ENCODE results near the gene CSTF2T. TPM values are rescaled to one million over a fixed set of nuclear protein-coding genes. Genes with fewer than 3 reads are reported as not detected.

CSTF2T gene
- total and polyA plus RNA-seq, 2 donors (not counting 1 experiment from before 2014, with no cell fraction given) = 4.5 to 36.4 TPM

DNA sequence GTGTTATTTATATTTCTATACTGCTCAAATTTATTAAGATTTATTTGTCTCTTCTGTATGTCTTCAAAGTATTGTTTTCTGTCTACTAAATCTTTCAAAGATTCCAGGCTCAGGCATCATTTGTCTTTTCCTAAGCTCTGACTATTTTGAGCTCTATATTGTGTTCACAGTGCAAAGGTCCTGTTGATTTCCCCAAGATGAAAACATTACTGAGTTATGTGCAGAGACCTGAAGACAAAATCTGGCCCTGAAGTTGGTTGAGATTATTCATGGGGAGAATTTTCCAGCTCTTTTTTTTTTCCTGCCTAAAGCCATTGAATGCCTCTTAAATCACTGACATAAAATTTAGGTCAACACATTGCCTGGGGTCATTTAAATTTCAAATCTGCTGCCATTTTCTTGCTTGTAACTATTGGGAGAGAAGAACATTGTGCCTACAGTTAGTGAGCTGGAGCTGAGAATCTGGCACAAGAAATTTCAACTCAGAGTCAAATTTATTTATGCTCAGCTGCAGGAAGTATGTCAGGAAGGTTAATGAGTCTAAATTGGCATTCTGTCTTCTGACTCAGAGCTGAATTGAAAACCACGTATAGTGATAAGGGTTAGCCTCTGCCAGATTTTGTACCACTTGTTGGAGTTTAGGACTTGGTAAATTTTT is 31.6 kb downstream of the CSTF2T start:
- H2AFZ ChIP-seq (ENCODE audit: insufficient read depth, low read depth, low read length, poor library complexity, severe bottlenecking) = no peak overlapping the region
- DNase-seq (no peak), ATAC-seq (ENCODE audit: low read depth) (no peak)
- no peaks in the 10 kb centered on the region for H3K79me2 ChIP-seq (ENCODE audit: control insufficient read depth, insufficient read depth, low read length)
- intact Hi-C loops (cut with micrococcal nuclease) = no loop called here
- H3K4me1 Mint-ChIP-seq = no peaks in the 10 kb centered on the region
- H4K20me1 ChIP-seq (ENCODE audit: control insufficient read depth, insufficient read depth, low read length, poor library complexity, severe bottlenecking) = no peaks in the 10 kb centered on the region
- H3K4me1 ChIP-seq (ENCODE audit: control insufficient read depth in 2 of 2, insufficient read depth in 2 of 2, low read length in 2 of 2) = no peaks in the 10 kb centered on the region
- H3K27ac Mint-ChIP-seq = no peak overlapping the region
- WGBS (ENCODE audit: insufficient coverage) = 17% methylated on average over 1 of the region's 1 CpG
- no peak overlapping the region for H3K9ac ChIP-seq (ENCODE audit: low read length)
- TF ChIP-seq EZH2 (IDR thresholded peaks at IDR 0.05; ENCODE audit: borderline replicate concordance, insufficient read depth, low read depth, low read length, poor library complexity, severe bottlenecking) = no peak
- TF ChIP-seq, protein P1, sequence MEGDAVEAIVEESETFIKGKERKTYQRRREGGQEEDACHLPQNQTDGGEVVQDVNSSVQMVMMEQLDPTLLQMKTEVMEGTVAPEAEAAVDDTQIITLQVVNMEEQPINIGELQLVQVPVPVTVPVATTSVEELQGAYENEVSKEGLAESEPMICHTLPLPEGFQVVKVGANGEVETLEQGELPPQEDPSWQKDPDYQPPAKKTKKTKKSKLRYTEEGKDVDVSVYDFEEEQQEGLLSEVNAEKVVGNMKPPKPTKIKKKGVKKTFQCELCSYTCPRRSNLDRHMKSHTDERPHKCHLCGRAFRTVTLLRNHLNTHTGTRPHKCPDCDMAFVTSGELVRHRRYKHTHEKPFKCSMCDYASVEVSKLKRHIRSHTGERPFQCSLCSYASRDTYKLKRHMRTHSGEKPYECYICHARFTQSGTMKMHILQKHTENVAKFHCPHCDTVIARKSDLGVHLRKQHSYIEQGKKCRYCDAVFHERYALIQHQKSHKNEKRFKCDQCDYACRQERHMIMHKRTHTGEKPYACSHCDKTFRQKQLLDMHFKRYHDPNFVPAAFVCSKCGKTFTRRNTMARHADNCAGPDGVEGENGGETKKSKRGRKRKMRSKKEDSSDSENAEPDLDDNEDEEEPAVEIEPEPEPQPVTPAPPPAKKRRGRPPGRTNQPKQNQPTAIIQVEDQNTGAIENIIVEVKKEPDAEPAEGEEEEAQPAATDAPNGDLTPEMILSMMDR (IDR thresholded peaks at IDR 0.05) = no peak
- no peak overlapping the region for H3K4me3 ChIP-seq (ENCODE audit: control extremely low read depth in 1 of 5, extremely low read depth in 1 of 5, insufficient read depth in 1 of 5, low read depth in 2 of 5, low read length in 4 of 5)
- no peaks in the 10 kb centered on the region for H3K9me3 ChIP-seq (ENCODE audit: control extremely low read depth in 1 of 3, control insufficient read depth in 2 of 3, insufficient read depth in 1 of 3, low read length in 2 of 3)
- H3K4me3 Mint-ChIP-seq = no peak overlapping the region
- H3K27me3 Mint-ChIP-seq = peaks cover 5% of the 10 kb centered on the region
- no peaks in the 10 kb centered on the region for H3K9me3 Mint-ChIP-seq (ENCODE audit: insufficient read depth)
- H3K36me3 ChIP-seq (replicated peaks in 1 of 2; ENCODE audit: control extremely low read depth in 1 of 2, control insufficient read depth in 1 of 2, extremely low read depth in 1 of 2, insufficient read depth in 2 of 2, low read length in 1 of 2) = no peaks in the 10 kb centered on the region
- H3K27ac ChIP-seq (ENCODE audit: low read length in 2 of 2) = no peak overlapping the region
- POLR2A ChIA-PET = no interaction called here
- no peak overlapping the region for H3K4me2 ChIP-seq (replicated peaks; ENCODE audit: low read depth, low read length, poor library complexity, severe bottlenecking)
- H3K27me3 ChIP-seq (replicated peaks in 1 of 4; ENCODE audit: control extremely low read depth in 1 of 4, control insufficient read depth in 3 of 4, insufficient read depth in 4 of 4, low read length in 3 of 4) = no peaks in the 10 kb centered on the region
- CTCF ChIA-PET = no interaction called here

DNA sequence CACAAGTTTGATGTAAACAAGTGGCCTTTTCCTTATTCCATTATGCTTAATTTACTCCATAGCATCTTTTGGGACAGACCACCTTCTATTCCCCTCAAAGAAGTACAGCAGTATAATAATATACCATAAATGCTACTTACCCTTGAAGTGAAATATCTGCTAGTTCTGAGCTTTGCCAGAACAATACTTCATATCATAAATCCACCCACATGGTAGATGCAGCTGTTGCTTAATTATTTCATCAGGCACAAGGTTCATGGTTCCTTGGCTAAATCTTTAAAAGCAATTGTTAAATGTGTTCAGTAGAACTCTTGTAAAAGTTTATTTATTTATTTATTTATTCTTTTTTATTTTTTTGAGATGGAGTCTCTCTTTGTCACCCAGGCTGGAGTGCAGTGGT is 32.9 kb downstream of the CSTF2T start:
- no peaks in the 10 kb centered on the region for H3K79me2 ChIP-seq (ENCODE audit: control insufficient read depth, insufficient read depth, low read length)
- H3K27me3 ChIP-seq (replicated peaks in 1 of 4; ENCODE audit: control extremely low read depth in 1 of 4, control insufficient read depth in 3 of 4, insufficient read depth in 4 of 4, low read length in 3 of 4) = no peaks in the 10 kb centered on the region
- DNase-seq = no peak
- no peaks in the 10 kb centered on the region for H3K9me3 ChIP-seq (ENCODE audit: control extremely low read depth in 1 of 3, control insufficient read depth in 2 of 3, insufficient read depth in 1 of 3, low read length in 2 of 3)
- no peaks in the 10 kb centered on the region for H4K20me1 ChIP-seq (ENCODE audit: control insufficient read depth, insufficient read depth, low read length, poor library complexity, severe bottlenecking)
- ChIA-PET POLR2A (no interaction called here), CTCF (no interaction called here)
- H3K4me2 ChIP-seq (replicated peaks; ENCODE audit: low read depth, low read length, poor library complexity, severe bottlenecking) = no peak overlapping the region
- H3K27ac ChIP-seq (ENCODE audit: low read length in 2 of 2) = no peak overlapping the region
- intact Hi-C loops (cut with micrococcal nuclease) = no loop called here
- TF ChIP-seq, protein P1 (IDR thresholded peaks at IDR 0.05) = no peak
- TF ChIP-seq EZH2 (IDR thresholded peaks at IDR 0.05; ENCODE audit: borderline replicate concordance, insufficient read depth, low read depth, low read length, poor library complexity, severe bottlenecking) = no peak
- H2AFZ ChIP-seq (ENCODE audit: insufficient read depth, low read depth, low read length, poor library complexity, severe bottlenecking) = no peak overlapping the region
- no peaks in the 10 kb centered on the region for H3K36me3 ChIP-seq (replicated peaks in 1 of 2; ENCODE audit: control extremely low read depth in 1 of 2, control insufficient read depth in 1 of 2, extremely low read depth in 1 of 2, insufficient read depth in 2 of 2, low read length in 1 of 2)
- no peaks in the 10 kb centered on the region for H3K4me1 ChIP-seq (ENCODE audit: control insufficient read depth in 2 of 2, insufficient read depth in 2 of 2, low read length in 2 of 2)
- H3K4me1 Mint-ChIP-seq = no peaks in the 10 kb centered on the region
- no peak for ATAC-seq (ENCODE audit: low read depth)
- H3K27ac Mint-ChIP-seq = no peak overlapping the region
- H3K9ac ChIP-seq (ENCODE audit: low read length) = no peak overlapping the region
- no peaks in the 10 kb centered on the region for H3K9me3 Mint-ChIP-seq (ENCODE audit: insufficient read depth)
- peaks cover 5% of the 10 kb centered on the region for H3K27me3 Mint-ChIP-seq
- no peak overlapping the region for H3K4me3 ChIP-seq (ENCODE audit: control extremely low read depth in 1 of 5, extremely low read depth in 1 of 5, insufficient read depth in 1 of 5, low read depth in 2 of 5, low read length in 4 of 5)
- no peak overlapping the region for H3K4me3 Mint-ChIP-seq

Data from B cell (primary cell).